Measurements from ENCODE around the gene GPR176. TPM values are rescaled to one million over a fixed set of nuclear protein-coding genes. Genes with fewer than 3 reads are reported as not detected.

Gene GPR176
- total RNA-seq, 2 donors from 2014 or later, result 0.82 to 2.2 TPM

DNA sequence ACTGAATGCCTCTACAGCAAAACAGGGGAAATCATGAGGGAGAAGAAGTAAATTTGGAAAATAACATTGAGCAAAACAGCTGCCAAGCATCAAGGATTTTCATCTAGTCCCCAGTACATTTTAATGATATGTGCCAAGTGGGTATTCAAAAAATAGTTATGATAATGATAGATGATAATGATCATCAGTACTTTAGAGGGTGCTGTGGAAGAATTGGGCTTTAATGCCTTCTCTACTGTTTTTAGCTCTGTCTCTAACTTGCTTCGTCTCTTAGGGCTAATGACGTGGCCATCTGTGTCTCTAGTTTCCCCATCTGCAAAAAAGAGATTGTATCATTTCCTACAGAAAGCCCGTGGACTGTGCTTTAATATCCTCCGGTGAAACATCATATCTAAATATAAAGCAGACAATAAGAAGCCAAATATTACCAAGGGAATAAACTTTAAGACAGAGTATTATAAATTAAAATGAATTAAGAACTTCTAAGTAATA lies 127.2 kb downstream of the GPR176 start:
- H3K4me1 ChIP-seq, result no peaks in the 10 kb centered on the region
- no peak overlapping the region for H3K9ac ChIP-seq (ENCODE audit: low read depth in 2 of 2, low read length in 2 of 2)
- H3K36me3 ChIP-seq, result no peaks in the 10 kb centered on the region
- DNase-seq, result no peak
- no peaks in the 10 kb centered on the region for H3K9me3 ChIP-seq
- no peak for TF ChIP-seq CTCF (IDR thresholded peaks at IDR 0.05)
- intact Hi-C loops (cut with DNase I), result no loop called here
- no peaks in the 10 kb centered on the region for H3K27me3 ChIP-seq
- H3K27ac ChIP-seq, result no peak overlapping the region
- H3K4me3 ChIP-seq, result no peak overlapping the region

DNA sequence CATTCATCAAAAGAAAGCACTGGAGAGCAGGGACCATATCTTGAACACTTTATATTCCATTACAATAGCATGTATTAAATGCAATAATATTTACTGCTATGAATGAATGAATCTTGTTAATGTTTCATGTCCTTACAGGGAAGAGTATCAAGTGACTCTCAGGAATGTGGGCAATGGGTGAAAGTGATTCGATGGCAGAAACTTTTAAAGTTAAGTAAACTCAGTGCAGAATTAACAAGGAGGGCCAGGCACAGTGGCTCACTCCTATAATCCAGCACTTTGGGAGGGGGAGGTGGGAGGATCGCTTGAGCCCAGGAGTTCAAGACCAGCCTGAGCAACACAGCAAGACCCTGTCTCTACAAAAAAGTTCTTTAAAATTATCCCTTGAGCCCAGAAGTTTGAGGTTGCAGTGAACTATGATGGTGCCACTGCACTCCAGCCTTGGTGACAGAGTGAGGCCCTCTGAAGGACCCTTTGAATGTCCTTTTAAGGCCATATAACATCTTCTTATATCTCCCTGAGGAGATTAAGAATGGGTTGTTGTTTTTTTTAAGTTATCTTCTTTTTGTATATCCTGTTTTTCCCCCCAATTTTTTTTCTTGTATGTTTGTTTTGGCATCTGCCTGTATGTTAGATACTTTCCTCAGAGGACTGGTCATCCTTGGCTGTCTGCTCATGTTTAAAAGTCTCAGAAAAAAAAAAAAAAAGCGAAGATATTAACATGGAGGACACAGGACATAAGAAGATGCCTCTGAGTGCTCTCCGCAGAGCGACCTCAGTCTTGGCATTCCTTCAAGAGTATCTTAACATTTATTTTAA lies 127.8 kb downstream of the GPR176 start:
- H3K4me1 ChIP-seq, result no peaks in the 10 kb centered on the region
- TF ChIP-seq CTCF (IDR thresholded peaks at IDR 0.05), result no peak
- H3K9ac ChIP-seq (ENCODE audit: low read depth in 2 of 2, low read length in 2 of 2), result no peak overlapping the region
- H3K9me3 ChIP-seq, result no peaks in the 10 kb centered on the region
- H3K4me3 ChIP-seq, result no peak overlapping the region
- H3K27me3 ChIP-seq, result no peaks in the 10 kb centered on the region
- no peak overlapping the region for H3K27ac ChIP-seq
- no peak for DNase-seq
- H3K36me3 ChIP-seq, result no peaks in the 10 kb centered on the region
- intact Hi-C loops (cut with DNase I), result no loop called here

DNA sequence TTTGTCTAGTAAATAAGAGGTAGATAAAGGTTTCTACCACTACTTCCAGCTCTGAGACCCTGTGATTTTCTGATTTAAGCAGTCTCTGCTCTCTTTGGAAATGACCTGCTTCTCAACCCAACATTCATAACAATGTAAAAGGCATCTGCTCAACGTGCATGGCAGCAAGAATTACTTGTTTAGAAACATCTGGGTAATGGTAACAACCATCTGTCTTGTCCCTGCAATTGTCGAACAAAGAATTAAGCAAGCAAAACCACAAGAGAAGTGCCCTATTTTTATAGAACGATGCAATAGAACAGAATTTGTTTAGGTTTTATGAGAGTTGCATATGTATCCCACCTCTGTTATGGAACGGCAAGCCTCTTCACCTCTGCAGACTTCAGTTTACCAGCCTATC lies 130.3 kb downstream of the GPR176 start:
- Histone ChIP-seq H3K4me1 (no peaks in the 10 kb centered on the region), H3K36me3 (no peaks in the 10 kb centered on the region), H3K4me3 (no peak overlapping the region), H3K9ac (ENCODE audit: low read depth in 2 of 2, low read length in 2 of 2) (no peak overlapping the region), H3K27me3 (no peaks in the 10 kb centered on the region), H3K9me3 (no peaks in the 10 kb centered on the region), H3K27ac (no peak overlapping the region)
- no peak for TF ChIP-seq CTCF (IDR thresholded peaks at IDR 0.05)
- intact Hi-C loops (cut with DNase I), result loop anchor here (5.0 to 10.0 kb wide), 2 partner anchors 88 to 185 kb away; no protein-coding TSS in a partner anchor
- DNase-seq, result no peak

GRCh38 chr15:39788800-39789565 lies 131.1 kb downstream of the GPR176 start:
- Histone ChIP-seq H3K9me3 (no peaks in the 10 kb centered on the region), H3K4me3 (no peak overlapping the region)
- intact Hi-C loops (cut with DNase I), result loop anchor here (5.0 to 10.0 kb wide), 2 partner anchors 88 to 186 kb away; no protein-coding TSS in a partner anchor

More at GRCh38 chr15:39788800-39789565, 131.1 kb downstream of the GPR176 start:
- Histone ChIP-seq H3K9ac (ENCODE audit: low read depth in 2 of 2, low read length in 2 of 2) (no peak overlapping the region), H3K27me3 (no peaks in the 10 kb centered on the region), H3K36me3 (no peaks in the 10 kb centered on the region), H3K4me1 (no peaks in the 10 kb centered on the region), H3K27ac (no peak overlapping the region)
- DNase-seq, result no peak
- TF ChIP-seq CTCF (IDR thresholded peaks at IDR 0.05), result no peak

Data from colonic mucosa (tissue), 4 donors.